ENCODE measurements around the gene LYZL1. TPM values are rescaled to one million over a fixed set of nuclear protein-coding genes. Genes with fewer than 3 reads are reported as not detected.
"Not testable (repeated sequence)": the region's sequence is repeated elsewhere in the genome, so short reads cannot be mapped to it uniquely, and the experiment has no call there.

Gene LYZL1
- total and polyA plus RNA-seq, 2 donors (not counting 1 experiment from before 2014, with no cell fraction given) = not detected

DNA sequence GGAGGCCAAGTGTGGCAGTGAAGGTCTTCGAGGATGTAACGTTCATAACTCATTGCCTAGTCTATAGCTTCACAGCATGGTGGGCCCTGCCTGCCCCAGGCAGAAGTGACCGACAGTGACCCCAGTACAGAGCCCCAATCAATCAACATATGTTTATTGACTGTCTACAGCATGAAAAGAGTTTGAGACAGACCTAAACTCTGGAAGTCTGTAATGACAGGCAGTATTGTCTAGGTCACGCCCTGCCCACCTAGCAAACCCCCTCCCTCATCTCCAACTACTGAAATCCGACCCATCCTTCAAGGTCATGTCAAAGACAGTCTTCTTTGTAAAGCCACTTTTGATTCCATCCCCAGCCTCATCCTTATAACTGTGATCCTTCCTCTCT is 43.9 kb downstream of the LYZL1 start:
- no peak overlapping the region for H3K4me3 ChIP-seq (ENCODE audit: control extremely low read depth in 1 of 5, extremely low read depth in 1 of 5, insufficient read depth in 1 of 5, low read depth in 2 of 5, low read length in 4 of 5)
- H3K36me3 ChIP-seq (replicated peaks in 1 of 2; ENCODE audit: control extremely low read depth in 1 of 2, control insufficient read depth in 1 of 2, extremely low read depth in 1 of 2, insufficient read depth in 2 of 2, low read length in 1 of 2) = no peaks in the 10 kb centered on the region
- H3K9me3 ChIP-seq (ENCODE audit: control extremely low read depth in 1 of 3, control insufficient read depth in 2 of 3, insufficient read depth in 1 of 3, low read length in 2 of 3) = peaks cover 0 to 8% (median 0%) of the 10 kb centered on the region in 3 donors
- no peak for TF ChIP-seq EZH2 (IDR thresholded peaks at IDR 0.05; ENCODE audit: borderline replicate concordance, insufficient read depth, low read depth, low read length, poor library complexity, severe bottlenecking)
- TF ChIP-seq, protein P1, sequence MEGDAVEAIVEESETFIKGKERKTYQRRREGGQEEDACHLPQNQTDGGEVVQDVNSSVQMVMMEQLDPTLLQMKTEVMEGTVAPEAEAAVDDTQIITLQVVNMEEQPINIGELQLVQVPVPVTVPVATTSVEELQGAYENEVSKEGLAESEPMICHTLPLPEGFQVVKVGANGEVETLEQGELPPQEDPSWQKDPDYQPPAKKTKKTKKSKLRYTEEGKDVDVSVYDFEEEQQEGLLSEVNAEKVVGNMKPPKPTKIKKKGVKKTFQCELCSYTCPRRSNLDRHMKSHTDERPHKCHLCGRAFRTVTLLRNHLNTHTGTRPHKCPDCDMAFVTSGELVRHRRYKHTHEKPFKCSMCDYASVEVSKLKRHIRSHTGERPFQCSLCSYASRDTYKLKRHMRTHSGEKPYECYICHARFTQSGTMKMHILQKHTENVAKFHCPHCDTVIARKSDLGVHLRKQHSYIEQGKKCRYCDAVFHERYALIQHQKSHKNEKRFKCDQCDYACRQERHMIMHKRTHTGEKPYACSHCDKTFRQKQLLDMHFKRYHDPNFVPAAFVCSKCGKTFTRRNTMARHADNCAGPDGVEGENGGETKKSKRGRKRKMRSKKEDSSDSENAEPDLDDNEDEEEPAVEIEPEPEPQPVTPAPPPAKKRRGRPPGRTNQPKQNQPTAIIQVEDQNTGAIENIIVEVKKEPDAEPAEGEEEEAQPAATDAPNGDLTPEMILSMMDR (IDR thresholded peaks at IDR 0.05) = no peak
- H3K4me1 ChIP-seq (ENCODE audit: control insufficient read depth in 2 of 2, insufficient read depth in 2 of 2, low read length in 2 of 2) = no peaks in the 10 kb centered on the region
- DNase-seq (no peak), ATAC-seq (ENCODE audit: low read depth) (no peak)
- no peak overlapping the region for H3K9ac ChIP-seq (ENCODE audit: low read length)
- H2AFZ ChIP-seq (ENCODE audit: insufficient read depth, low read depth, low read length, poor library complexity, severe bottlenecking) = no peak overlapping the region
- H3K79me2 ChIP-seq (ENCODE audit: control insufficient read depth, insufficient read depth, low read length) = no peaks in the 10 kb centered on the region
- Mint-ChIP-seq H3K27me3 (peaks cover 7% of the 10 kb centered on the region), H3K4me3 (no peak overlapping the region), H3K4me1 (no peaks in the 10 kb centered on the region), H3K9me3 (ENCODE audit: insufficient read depth) (no peaks in the 10 kb centered on the region), H3K27ac (no peak overlapping the region)
- no peak overlapping the region for H3K4me2 ChIP-seq (replicated peaks; ENCODE audit: low read depth, low read length, poor library complexity, severe bottlenecking)
- WGBS (ENCODE audit: insufficient coverage) = 28% methylated on average over 2 of the region's 5 CpGs
- H3K27me3 ChIP-seq (replicated peaks in 1 of 4; ENCODE audit: control extremely low read depth in 1 of 4, control insufficient read depth in 3 of 4, insufficient read depth in 4 of 4, low read length in 3 of 4) = peaks cover 0 to 2% (median 0%) of the 10 kb centered on the region in 4 experiments
- intact Hi-C loops (cut with micrococcal nuclease) = no loop called here
- ChIA-PET POLR2A (no interaction called here), CTCF (no interaction called here)
- no peaks in the 10 kb centered on the region for H4K20me1 ChIP-seq (ENCODE audit: control insufficient read depth, insufficient read depth, low read length, poor library complexity, severe bottlenecking)
- H3K27ac ChIP-seq (ENCODE audit: low read length in 2 of 2) = no peak overlapping the region

DNA sequence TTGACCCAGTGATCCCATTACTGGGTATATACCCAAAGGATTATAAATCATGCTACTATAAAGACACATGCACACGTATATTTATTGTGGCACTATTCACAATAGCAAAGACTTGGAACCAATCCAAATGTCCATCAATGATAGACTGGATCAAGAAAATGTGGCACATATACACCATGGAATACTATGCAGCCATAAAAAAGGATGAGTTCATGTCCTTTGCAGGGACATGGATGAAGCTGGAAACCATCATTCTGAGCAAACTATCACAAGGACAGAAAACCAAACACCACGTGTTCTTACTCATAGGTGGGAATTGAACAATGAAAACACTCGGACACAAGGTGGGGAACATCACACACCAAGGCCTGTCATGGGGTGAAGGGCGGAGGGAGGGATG is 48.7 kb downstream of the LYZL1 start:
- peaks cover 0 to 12% (median 0%) of the 10 kb centered on the region in 3 donors for H3K9me3 ChIP-seq (ENCODE audit: control extremely low read depth in 1 of 3, control insufficient read depth in 2 of 3, insufficient read depth in 1 of 3, low read length in 2 of 3)
- H3K4me2 ChIP-seq (replicated peaks; ENCODE audit: low read depth, low read length, poor library complexity, severe bottlenecking); H3K4me1 ChIP-seq (ENCODE audit: control insufficient read depth in 2 of 2, insufficient read depth in 2 of 2, low read length in 2 of 2); H3K27me3 ChIP-seq (replicated peaks in 1 of 4; ENCODE audit: control extremely low read depth in 1 of 4, control insufficient read depth in 3 of 4, insufficient read depth in 4 of 4, low read length in 3 of 4); POLR2A ChIA-PET; H3K36me3 ChIP-seq (replicated peaks in 1 of 2; ENCODE audit: control extremely low read depth in 1 of 2, control insufficient read depth in 1 of 2, extremely low read depth in 1 of 2, insufficient read depth in 2 of 2, low read length in 1 of 2); H3K27me3 Mint-ChIP-seq; intact Hi-C loops (cut with micrococcal nuclease); H3K27ac Mint-ChIP-seq; DNase-seq; H3K4me1 Mint-ChIP-seq; H3K27ac ChIP-seq (ENCODE audit: low read length in 2 of 2); H3K9me3 Mint-ChIP-seq (ENCODE audit: insufficient read depth); H2AFZ ChIP-seq (ENCODE audit: insufficient read depth, low read depth, low read length, poor library complexity, severe bottlenecking); H3K4me3 Mint-ChIP-seq; H4K20me1 ChIP-seq (ENCODE audit: control insufficient read depth, insufficient read depth, low read length, poor library complexity, severe bottlenecking); ATAC-seq (ENCODE audit: low read depth); H3K79me2 ChIP-seq (ENCODE audit: control insufficient read depth, insufficient read depth, low read length); CTCF ChIA-PET; H3K4me3 ChIP-seq (ENCODE audit: control extremely low read depth in 1 of 5, extremely low read depth in 1 of 5, insufficient read depth in 1 of 5, low read depth in 2 of 5, low read length in 4 of 5); H3K9ac ChIP-seq (ENCODE audit: low read length): not testable (repeated sequence)
- 100% methylated on average over 1 of the region's 4 CpGs for WGBS (ENCODE audit: insufficient coverage)

Measured in B cell (primary cell).